IMR-90 (cell line): ENCODE measurements around the gene UBR7. TPM values are rescaled to one million over a fixed set of nuclear protein-coding genes. Genes with fewer than 3 reads are reported as not detected.

Experiments
- ATAC-seq: fragments of 200-7000 bp; cut with Tn5 transposase; 2 replicates; pipeline ENCODE4 v1.9.1; 2020; ENCODE audit warnings: low read depth, mild to moderate bottlenecking, moderate library complexity
- BruUV-seq: library from RNA; stranded (reverse); fragments of 400-500 nt; replicated peaks from 2 replicates; lab custom pipeline; 2021; lab: Mats Ljungman, UMichigan
- CTCF ChIA-PET: fragments of 300-600 bp; formaldehyde crosslinking; extraction: SDS; loops from one replicate; lab custom pipeline; 2021; ENCODE audit warnings: antibody characterized with exemption; lab: Yijun Ruan, JAX
- POLR2A ChIA-PET: fragments of 300-600 bp; sonication (Branson Sonifier 250); formaldehyde crosslinking; loops from one replicate; lab custom pipeline; 2022; ENCODE audit warnings: antibody characterized with exemption; ENCODE audit not compliant: unreplicated experiment; lab: Charles Lee
- DNase-seq: peaks from one replicate; pipeline ENCODE4 v3.0.0; 2013
- H2AFZ ChIP-seq: replicated peaks from 2 replicates; pipeline ENCODE3; 2013; ENCODE audit warnings: low read length, mild to moderate bottlenecking; ENCODE audit not compliant: poor library complexity
- H2AK5ac ChIP-seq: 2 replicates; pipeline ENCODE4 v1.6.1; 2013; ENCODE audit warnings: low read depth, low read length, inconsistent platforms
- H2AK9ac ChIP-seq: replicated peaks from 2 replicates; pipeline ENCODE3; 2013; ENCODE audit warnings: mild to moderate bottlenecking, low read depth, low read length, moderate library complexity; ENCODE audit not compliant: poor library complexity
- H2BK120ac ChIP-seq: 2 replicates; pipeline ENCODE4 v1.6.1; 2013; ENCODE audit warnings: low read depth, low read length, inconsistent platforms
- H2BK15ac ChIP-seq: 3 replicates; pipeline ENCODE4 v1.6.1; 2013; ENCODE audit warnings: low read depth, low read length, inconsistent platforms
- H2BK20ac ChIP-seq: 2 replicates; pipeline ENCODE4 v1.6.1; 2013; ENCODE audit warnings: low read depth, mild to moderate bottlenecking, inconsistent platforms, low read length, moderate library complexity
- H2BK5ac ChIP-seq: 2 replicates; pipeline ENCODE4 v1.6.1; 2013; ENCODE audit warnings: mild to moderate bottlenecking, low read depth, low read length, inconsistent platforms; ENCODE audit not compliant: poor library complexity, severe bottlenecking
- H3K14ac ChIP-seq: replicated peaks from 2 replicates; pipeline ENCODE4 v1.6.1; 2013; ENCODE audit warnings: low read depth, low read length, inconsistent platforms
- H3K18ac ChIP-seq: 2 replicates; pipeline ENCODE4 v1.6.1; 2013; ENCODE audit warnings: low read depth, low read length, control low read depth
- H3K23ac ChIP-seq: 2 replicates; pipeline ENCODE4 v1.6.1; 2013; ENCODE audit warnings: low read depth, low read length, inconsistent platforms
- H3K27ac ChIP-seq: 2 replicates; pipeline ENCODE4 v1.5.1; 2013; ENCODE audit warnings: mild to moderate bottlenecking, control low read depth, low read length; ENCODE audit not compliant: insufficient read depth
- H3K27me3 ChIP-seq: 2 replicates; pipeline ENCODE4 v1.6.1; 2013; ENCODE audit warnings: low read length; ENCODE audit not compliant: control insufficient read depth, insufficient read depth
- H3K36me3 ChIP-seq: 2 replicates; pipeline ENCODE4 v1.6.1; 2013; ENCODE audit warnings: low read length, mixed read lengths; ENCODE audit not compliant: control insufficient read depth, insufficient read depth
- H3K4ac ChIP-seq: 2 replicates; pipeline ENCODE4 v1.6.1; 2013; ENCODE audit warnings: low read depth, low read length, inconsistent platforms
- H3K4me1 ChIP-seq: 2 replicates; pipeline ENCODE4 v1.6.1; 2013; ENCODE audit warnings: low read length, mixed read lengths; ENCODE audit not compliant: control insufficient read depth, insufficient read depth
- H3K4me2 ChIP-seq: 2 replicates; pipeline ENCODE4 v1.6.1; 2013; ENCODE audit warnings: low read depth, mild to moderate bottlenecking, control low read depth, low read length, moderate library complexity
- H3K4me3 ChIP-seq: 2 replicates; pipeline ENCODE4 v1.5.1; 2013; ENCODE audit warnings: low read depth, mild to moderate bottlenecking, control low read depth, low read length, moderate library complexity; ENCODE audit not compliant: insufficient read depth
- H3K56ac ChIP-seq: 2 replicates; pipeline ENCODE4 v1.6.1; 2013; ENCODE audit warnings: low read length, inconsistent platforms; ENCODE audit not compliant: insufficient read depth; ENCODE audit errors: extremely low read depth
- H3K79me1 ChIP-seq, 2 experiments: 2 replicates each; pipeline ENCODE4 v1.6.1; 2013; ENCODE audit warnings: low read length in 2 of 2, inconsistent platforms in 1 of 2, low read depth in 1 of 2
- H3K9ac ChIP-seq: 2 replicates; pipeline ENCODE4 v1.6.1; 2013; ENCODE audit warnings: low read depth, low read length, control low read depth
- H3K9me1 ChIP-seq: 2 replicates; pipeline ENCODE4 v1.6.1; 2013; ENCODE audit warnings: low read length, inconsistent platforms; ENCODE audit not compliant: insufficient read depth
- H3K9me3 ChIP-seq: 2 replicates; pipeline ENCODE4 v1.6.1; 2013; ENCODE audit warnings: low read length; ENCODE audit not compliant: control insufficient read depth, insufficient read depth
- H4K20me1 ChIP-seq: 2 replicates; pipeline ENCODE4 v1.6.1; 2013; ENCODE audit warnings: low read length, inconsistent platforms; ENCODE audit not compliant: insufficient read depth
- H4K5ac ChIP-seq: 2 replicates; pipeline ENCODE4 v1.6.1; 2013; ENCODE audit warnings: mild to moderate bottlenecking, low read depth, low read length, control low read depth
- H4K8ac ChIP-seq, 2 experiments: 2 replicates each; pipeline ENCODE4 v1.6.1; 2013; ENCODE audit warnings: low read depth in 2 of 2, low read length in 2 of 2, control low read depth in 1 of 2, inconsistent platforms in 1 of 2
- H4K91ac ChIP-seq: 2 replicates; pipeline ENCODE4 v1.6.1; 2013; ENCODE audit warnings: low read depth, low read length, inconsistent platforms; ENCODE audit not compliant: insufficient read depth
- BHLHE40 ChIP-seq: fragments of 150-350 bp; IDR thresholded peaks from 2 replicates; pipeline ENCODE4 v1.6.1; 2016; ENCODE audit warnings: mild to moderate bottlenecking, low read depth, low read length
- CEBPB ChIP-seq: IDR thresholded peaks from 2 replicates; pipeline ENCODE4 v1.6.1; 2012; ENCODE audit warnings: low read depth, low read length, improper control_type of control experiment
- CHD1 ChIP-seq: IDR thresholded peaks from 2 replicates; pipeline ENCODE4 v1.6.1; 2012; ENCODE audit warnings: low read depth, low read length, improper control_type of control experiment
- FOS ChIP-seq: fragments of 150-350 bp; IDR thresholded peaks from 2 replicates; pipeline ENCODE4 v1.6.1; 2016; ENCODE audit warnings: low read depth, low read length
- MAFK ChIP-seq: IDR thresholded peaks from 2 replicates; pipeline ENCODE4 v1.6.1; 2012; ENCODE audit warnings: low read depth, low read length, improper control_type of control experiment
- MAZ ChIP-seq: IDR thresholded peaks from 2 replicates; pipeline ENCODE4 v1.6.1; 2012; ENCODE audit warnings: low read depth, mild to moderate bottlenecking, low read length, improper control_type of control experiment, moderate library complexity, borderline replicate concordance
- MXI1 ChIP-seq: IDR thresholded peaks from 2 replicates; pipeline ENCODE4 v1.6.1; 2012; ENCODE audit warnings: low read depth, mild to moderate bottlenecking, low read length, moderate library complexity, borderline replicate concordance
- NFE2L2 ChIP-seq: fragments of 150-350 bp; IDR thresholded peaks from 2 replicates; pipeline ENCODE4 v1.6.1; 2016; ENCODE audit warnings: low read depth, mild to moderate bottlenecking, low read length
- RAD21 ChIP-seq: IDR thresholded peaks from 2 replicates; pipeline ENCODE4 v1.6.1; 2012; ENCODE audit warnings: low read length, improper control_type of control experiment
- RCOR1 ChIP-seq: IDR thresholded peaks from 2 replicates; pipeline ENCODE4 v1.6.1; 2012; ENCODE audit warnings: mild to moderate bottlenecking, low read length, improper control_type of control experiment; ENCODE audit not compliant: insufficient replicate concordance
- RFX5 ChIP-seq: IDR thresholded peaks from 2 replicates; pipeline ENCODE4 v1.8.0; 2012; ENCODE audit warnings: low read depth, mild to moderate bottlenecking, low read length, moderate library complexity
- SMC3 ChIP-seq: fragments of 150-350 bp; IDR thresholded peaks from 2 replicates; pipeline ENCODE4 v1.6.1; 2016; ENCODE audit warnings: low read depth, mild to moderate bottlenecking, antibody characterized with exemption, low read length, moderate library complexity
- WGBS, 2 experiments: methylation state at CpG; one replicate each; pipeline versions ENCODE4 v1.1.5 to v1.1.7; 2013; ENCODE audit warnings: missing lambda C conversion rate in 2 of 2; ENCODE audit not compliant: insufficient read length in 1 of 2; ENCODE audit errors: extremely low coverage in 2 of 2; 5-methylcytosine and 5-hydroxymethylcytosine counted together
- dilution Hi-C: fragments of 300-500 bp; cut with HindIII; formaldehyde crosslinking; loops from one replicate; pipeline ENCODE4 v1.14.3; 2018; ENCODE audit warnings: low sequenced_read_pairs; ENCODE audit not compliant: unreplicated experiment
- in situ Hi-C: fragments of 300-500 bp; cut with MboI; formaldehyde crosslinking; loops from 3 replicates; pipeline ENCODE4 v1.14.3; 2019; ENCODE audit warnings: low sequenced_read_pairs, inconsistent platforms, mixed read lengths
- intact Hi-C: fragments of 100-400 bp; cut with micrococcal nuclease; formaldehyde crosslinking; loops from 2 replicates; pipeline ENCODE4 v1.10.0; 2022
- polyA plus RNA-seq, 3 experiments: library from polyadenylated mRNA; depleted of rRNA; stranded (reverse); fragments of >200 nt; gene quantifications; 2 replicates each; pipeline ENCODE4 v1.2.3, GENCODE V29; 2012; ENCODE audit warnings: low replicate concordance in 1 of 3
- total RNA-seq: library from RNA; depleted of rRNA; stranded (reverse); fragments of >200 nt; gene quantifications from 2 replicates; pipeline ENCODE4 v1.2.3, GENCODE V29; 2012
- TF ChIP-seq, protein P1 (sequence below): conservative IDR thresholded peaks from 2 replicates; pipeline ENCODE4 v1.5.1; 2012; ENCODE audit warnings: mild to moderate bottlenecking, low read depth, low read length, improper control_type of control experiment
- TF ChIP-seq, protein P2 (sequence below): fragments of 150-350 bp; IDR thresholded peaks from 2 replicates; pipeline ENCODE4 v1.6.1; 2016; ENCODE audit warnings: low read depth, mild to moderate bottlenecking, low read length, moderate library complexity, borderline replicate concordance
- TF ChIP-seq, protein P3 (sequence below): fragments of 150-350 bp; IDR thresholded peaks from 2 replicates; pipeline ENCODE4 v1.6.1; 2017; ENCODE audit warnings: mild to moderate bottlenecking, antibody characterized with exemption, low read length, low read depth

Gene UBR7
- total and polyA plus RNA-seq, 2 of the 4 experiments (the other 2 are of a cell fraction), result 24.2 to 29.4 TPM

DNA sequence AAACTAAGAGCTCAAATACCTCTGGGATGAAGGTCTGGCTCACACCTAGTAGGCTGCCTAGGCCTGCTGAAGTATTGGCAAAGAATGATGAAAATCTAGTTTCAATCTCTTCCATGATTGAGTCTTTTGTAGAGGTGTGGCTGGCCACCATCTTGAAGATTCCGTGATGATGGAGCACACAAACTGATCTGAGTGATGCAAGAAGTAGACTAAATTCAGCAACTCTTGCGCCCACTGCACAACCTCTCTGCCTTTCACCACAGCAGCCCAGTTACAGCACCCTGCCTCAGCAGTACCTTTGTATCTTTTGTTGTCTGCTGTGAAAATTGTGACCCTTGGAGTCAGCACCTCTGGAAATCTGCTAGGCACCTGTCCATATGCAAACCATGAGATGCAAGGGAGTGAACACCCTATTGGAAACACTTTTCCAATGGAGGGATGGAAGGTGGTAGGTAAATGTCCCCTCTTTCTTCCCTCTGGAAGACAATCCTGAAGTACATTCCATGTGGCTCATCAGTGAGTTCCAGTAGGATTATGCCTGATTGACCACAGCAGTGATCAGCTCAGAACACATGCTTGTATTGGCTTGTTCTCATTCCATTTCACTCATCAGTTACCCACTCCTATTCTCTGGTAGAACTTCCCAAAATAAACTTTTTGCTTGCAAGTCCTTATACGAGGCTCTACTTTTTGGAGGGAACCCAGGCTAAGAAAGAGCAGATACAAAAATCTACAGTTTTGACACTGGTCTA is 67.2 kb downstream of the UBR7 start:
- Histone ChIP-seq H3K9ac (no peak overlapping the region), H3K9me1 (peaks cover 6% of the 10 kb centered on the region), H3K4me3 (no peak overlapping the region), H3K27me3 (no peaks in the 10 kb centered on the region), H4K8ac (no peak overlapping the region), H2AK5ac (no peak overlapping the region), H3K14ac (no peak overlapping the region), H4K91ac (no peak overlapping the region), H3K18ac (no peak overlapping the region), H2AFZ (no peak overlapping the region), H2BK5ac (no peak overlapping the region), H2BK120ac (no peak overlapping the region), H3K56ac (no peak overlapping the region), H2BK20ac (no peak overlapping the region), H2AK9ac (no peak overlapping the region), H3K4ac (no peak overlapping the region), H3K79me1 (peaks cover 50 to 51% of the 10 kb centered on the region in 2 experiments), H3K23ac (no peak overlapping the region), H4K5ac (no peak overlapping the region), H3K9me3 (no peaks in the 10 kb centered on the region), H3K36me3 (peaks cover 5% of the 10 kb centered on the region), H3K4me1 (peaks cover under 1% of the 10 kb centered on the region; the same call in 1 of the 2 replicates), H3K27ac (no peak overlapping the region), H2BK15ac (no peak overlapping the region), H3K4me2 (no peak overlapping the region), H4K20me1 (no peaks in the 10 kb centered on the region; the same call in 1 of the 2 replicates)
- DNase-seq (no peak), ATAC-seq (no peak)
- ChIA-PET POLR2A (no interaction called here), CTCF (no interaction called here)
- intact Hi-C loops (no loop called here), in situ Hi-C loops (no loop called here), dilution Hi-C loops (no loop called here)
- TF ChIP-seq CHD1 (no peak), RCOR1 (no peak), MAFK (no peak), MAZ (no peak), BHLHE40 (no peak), NFE2L2 (no peak), CEBPB (no peak), FOS (no peak), RFX5 (no peak), SMC3 (no peak), RAD21 (no peak), MXI1 (no peak)
- TF ChIP-seq, protein P1, sequence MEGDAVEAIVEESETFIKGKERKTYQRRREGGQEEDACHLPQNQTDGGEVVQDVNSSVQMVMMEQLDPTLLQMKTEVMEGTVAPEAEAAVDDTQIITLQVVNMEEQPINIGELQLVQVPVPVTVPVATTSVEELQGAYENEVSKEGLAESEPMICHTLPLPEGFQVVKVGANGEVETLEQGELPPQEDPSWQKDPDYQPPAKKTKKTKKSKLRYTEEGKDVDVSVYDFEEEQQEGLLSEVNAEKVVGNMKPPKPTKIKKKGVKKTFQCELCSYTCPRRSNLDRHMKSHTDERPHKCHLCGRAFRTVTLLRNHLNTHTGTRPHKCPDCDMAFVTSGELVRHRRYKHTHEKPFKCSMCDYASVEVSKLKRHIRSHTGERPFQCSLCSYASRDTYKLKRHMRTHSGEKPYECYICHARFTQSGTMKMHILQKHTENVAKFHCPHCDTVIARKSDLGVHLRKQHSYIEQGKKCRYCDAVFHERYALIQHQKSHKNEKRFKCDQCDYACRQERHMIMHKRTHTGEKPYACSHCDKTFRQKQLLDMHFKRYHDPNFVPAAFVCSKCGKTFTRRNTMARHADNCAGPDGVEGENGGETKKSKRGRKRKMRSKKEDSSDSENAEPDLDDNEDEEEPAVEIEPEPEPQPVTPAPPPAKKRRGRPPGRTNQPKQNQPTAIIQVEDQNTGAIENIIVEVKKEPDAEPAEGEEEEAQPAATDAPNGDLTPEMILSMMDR, result no peak
- TF ChIP-seq, protein P2, sequence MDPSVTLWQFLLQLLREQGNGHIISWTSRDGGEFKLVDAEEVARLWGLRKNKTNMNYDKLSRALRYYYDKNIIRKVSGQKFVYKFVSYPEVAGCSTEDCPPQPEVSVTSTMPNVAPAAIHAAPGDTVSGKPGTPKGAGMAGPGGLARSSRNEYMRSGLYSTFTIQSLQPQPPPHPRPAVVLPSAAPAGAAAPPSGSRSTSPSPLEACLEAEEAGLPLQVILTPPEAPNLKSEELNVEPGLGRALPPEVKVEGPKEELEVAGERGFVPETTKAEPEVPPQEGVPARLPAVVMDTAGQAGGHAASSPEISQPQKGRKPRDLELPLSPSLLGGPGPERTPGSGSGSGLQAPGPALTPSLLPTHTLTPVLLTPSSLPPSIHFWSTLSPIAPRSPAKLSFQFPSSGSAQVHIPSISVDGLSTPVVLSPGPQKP, result no peak
- TF ChIP-seq, protein P3, sequence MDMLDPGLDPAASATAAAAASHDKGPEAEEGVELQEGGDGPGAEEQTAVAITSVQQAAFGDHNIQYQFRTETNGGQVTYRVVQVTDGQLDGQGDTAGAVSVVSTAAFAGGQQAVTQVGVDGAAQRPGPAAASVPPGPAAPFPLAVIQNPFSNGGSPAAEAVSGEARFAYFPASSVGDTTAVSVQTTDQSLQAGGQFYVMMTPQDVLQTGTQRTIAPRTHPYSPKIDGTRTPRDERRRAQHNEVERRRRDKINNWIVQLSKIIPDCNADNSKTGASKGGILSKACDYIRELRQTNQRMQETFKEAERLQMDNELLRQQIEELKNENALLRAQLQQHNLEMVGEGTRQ, result no peak
- no TSS peak for BruUV-seq
- no CpG with 5 or more reads among the region's 3 CpGs for WGBS, 2 experiments
